DMS79 (cell line): ENCODE results near the gene COPB2.
"Not testable (repeated sequence)": the region's sequence is repeated elsewhere in the genome, so short reads cannot be mapped to it uniquely, and the experiment has no call there.

Experiments used
- DNase-seq: peaks from one replicate; lab custom pipeline; 2025; lab: John Stamatoyannopoulos, UW

COPB2 gene

GRCh38 chr3:139378587-139379241 is 10.7 kb downstream of the COPB2 start:
- DNase-seq, result peak; percentile 86

- no peak for DNase-seq
Measured at GRCh38 chr3:139377378-139377777, 12.1 kb downstream of the COPB2 start.

- no peak for DNase-seq
Measured at GRCh38 chr3:139374099-139374498, 15.3 kb downstream of the COPB2 start.

DNA sequence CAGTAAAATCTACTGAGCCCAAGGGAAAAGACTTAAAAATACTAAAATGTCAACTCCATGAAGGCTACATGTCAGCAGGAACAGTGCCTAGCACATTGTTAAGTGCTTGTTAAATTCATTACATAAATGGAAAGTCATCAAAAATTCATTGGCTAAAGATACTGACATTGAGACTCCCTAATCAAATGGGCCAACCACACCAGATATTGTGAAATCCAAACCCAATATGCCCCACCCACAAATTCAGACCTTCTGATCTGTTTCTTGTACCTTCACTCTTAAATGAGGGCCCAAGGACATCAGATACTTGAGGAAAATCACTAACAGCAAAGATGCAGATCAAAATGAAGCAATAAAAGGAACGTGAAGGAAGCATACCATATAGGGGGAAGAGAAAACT is 24.9 kb downstream of the COPB2 start:
- DNase-seq, result no peak

GRCh38 chr3:139361276-139361675 is 28.2 kb downstream of the COPB2 start:
- no peak for DNase-seq

DNA sequence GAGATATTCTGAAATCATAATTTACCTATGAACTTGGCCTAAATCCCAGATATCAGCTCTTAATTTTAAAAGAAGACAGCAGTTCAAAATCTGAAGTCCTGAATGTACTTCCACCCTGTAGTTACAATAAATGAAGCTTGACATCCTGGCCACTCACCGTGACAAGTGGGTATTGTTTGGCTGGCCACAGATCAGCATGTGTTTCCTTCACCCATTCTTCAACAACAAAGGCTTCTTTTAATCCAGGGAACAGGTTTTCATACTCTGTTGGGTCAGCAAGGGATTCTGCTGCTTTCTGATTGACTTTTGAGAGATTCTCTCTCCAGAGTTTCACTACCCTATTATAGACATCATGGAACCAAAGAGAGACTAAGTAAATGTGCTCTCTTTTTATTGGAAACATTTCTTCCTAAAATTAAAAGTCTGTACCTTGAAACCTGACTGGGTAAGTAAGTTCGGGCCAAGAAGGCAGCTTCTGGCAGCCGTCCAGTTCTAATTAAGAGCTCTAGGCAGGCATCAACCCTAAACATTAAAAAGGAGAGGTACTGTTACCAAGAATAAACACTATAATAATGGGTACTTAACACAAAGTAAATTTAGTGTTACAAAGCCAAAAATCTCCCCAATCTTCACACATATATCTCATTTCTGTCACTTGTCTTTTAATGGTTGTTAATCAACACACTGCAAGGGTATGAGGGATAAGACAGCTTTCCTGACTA is 30.4 kb downstream of the COPB2 start:
- DNase-seq, result peak; percentile 97

- no peak for DNase-seq
Measured at GRCh38 chr3:139357899-139358298, 31.5 kb downstream of the COPB2 start.

DNA sequence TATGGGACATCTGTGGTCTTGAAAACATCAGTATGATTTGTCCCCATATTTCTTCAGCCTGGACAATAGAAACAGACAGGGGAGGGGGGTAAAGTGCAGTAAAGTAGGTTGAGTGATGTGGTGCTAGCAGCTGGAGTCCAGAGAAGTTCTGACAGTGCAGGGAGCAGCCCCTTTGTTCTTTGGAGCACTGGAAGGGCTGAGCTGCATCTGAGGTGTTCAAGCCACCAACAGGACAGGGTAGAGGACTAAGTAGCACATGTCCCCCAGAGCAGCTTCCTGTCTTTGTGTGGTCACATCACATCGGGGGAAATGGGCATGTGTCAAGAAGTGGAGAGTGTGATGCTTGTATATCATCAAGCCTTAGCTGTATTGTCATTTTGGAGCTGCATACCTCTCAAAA is 33.6 kb downstream of the COPB2 start:
- DNase-seq, result no peak

DNA sequence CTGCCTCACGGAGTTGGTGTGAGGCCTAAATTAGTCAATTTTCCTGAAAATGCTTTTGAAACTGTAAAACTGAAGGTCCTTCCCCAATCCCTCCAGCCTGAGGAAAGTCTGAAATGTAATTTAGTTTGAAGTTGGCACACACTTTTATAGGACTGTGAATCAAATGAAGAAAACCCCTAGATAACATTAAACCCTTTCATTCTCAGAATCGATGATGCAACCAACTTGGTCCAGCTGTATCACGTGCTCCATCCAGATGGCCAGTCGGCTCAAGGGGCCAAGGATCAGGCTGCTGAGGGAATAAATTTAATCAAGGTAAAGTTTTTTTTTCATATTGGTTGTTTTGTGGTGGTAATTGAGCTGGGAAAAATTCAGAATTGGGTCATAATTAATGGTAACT is 34.0 kb downstream of the COPB2 start:
- DNase-seq, result no peak

GRCh38 chr3:139354661-139355060 is 34.8 kb downstream of the COPB2 start:
- no peak for DNase-seq

DNA sequence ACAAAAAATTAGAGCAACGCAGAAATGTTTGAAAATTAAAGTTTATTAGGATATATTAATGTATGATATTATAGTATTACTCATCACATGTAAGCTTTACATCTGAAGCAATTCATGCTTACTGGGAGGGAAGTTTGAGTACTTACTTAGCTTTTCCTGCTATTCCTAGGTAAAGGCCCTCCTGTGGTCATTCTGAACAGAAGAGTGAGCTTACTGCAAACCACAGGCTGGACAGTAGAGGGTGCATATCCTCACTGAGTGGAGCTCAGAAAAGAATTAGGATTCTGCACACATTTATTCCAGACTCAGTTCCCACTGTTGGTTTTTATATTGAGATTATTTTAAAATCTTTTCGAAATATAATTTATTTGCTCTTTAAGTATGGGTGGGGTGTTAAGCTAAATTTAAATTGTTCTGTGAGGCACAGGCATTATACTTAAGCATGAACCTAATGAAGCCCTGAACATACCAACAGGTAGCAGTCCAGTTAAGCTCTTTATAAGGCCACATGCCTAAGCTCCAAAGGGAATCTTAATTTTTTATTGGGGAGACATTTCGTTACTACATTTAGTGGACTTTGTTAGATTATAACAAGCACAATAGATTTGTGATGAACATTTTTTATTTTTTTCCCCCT is 35.4 kb downstream of the COPB2 start:
- DNase-seq, result no peak

- no peak for DNase-seq
Measured at GRCh38 chr3:139346771-139347170, 42.7 kb downstream of the COPB2 start.

DNA sequence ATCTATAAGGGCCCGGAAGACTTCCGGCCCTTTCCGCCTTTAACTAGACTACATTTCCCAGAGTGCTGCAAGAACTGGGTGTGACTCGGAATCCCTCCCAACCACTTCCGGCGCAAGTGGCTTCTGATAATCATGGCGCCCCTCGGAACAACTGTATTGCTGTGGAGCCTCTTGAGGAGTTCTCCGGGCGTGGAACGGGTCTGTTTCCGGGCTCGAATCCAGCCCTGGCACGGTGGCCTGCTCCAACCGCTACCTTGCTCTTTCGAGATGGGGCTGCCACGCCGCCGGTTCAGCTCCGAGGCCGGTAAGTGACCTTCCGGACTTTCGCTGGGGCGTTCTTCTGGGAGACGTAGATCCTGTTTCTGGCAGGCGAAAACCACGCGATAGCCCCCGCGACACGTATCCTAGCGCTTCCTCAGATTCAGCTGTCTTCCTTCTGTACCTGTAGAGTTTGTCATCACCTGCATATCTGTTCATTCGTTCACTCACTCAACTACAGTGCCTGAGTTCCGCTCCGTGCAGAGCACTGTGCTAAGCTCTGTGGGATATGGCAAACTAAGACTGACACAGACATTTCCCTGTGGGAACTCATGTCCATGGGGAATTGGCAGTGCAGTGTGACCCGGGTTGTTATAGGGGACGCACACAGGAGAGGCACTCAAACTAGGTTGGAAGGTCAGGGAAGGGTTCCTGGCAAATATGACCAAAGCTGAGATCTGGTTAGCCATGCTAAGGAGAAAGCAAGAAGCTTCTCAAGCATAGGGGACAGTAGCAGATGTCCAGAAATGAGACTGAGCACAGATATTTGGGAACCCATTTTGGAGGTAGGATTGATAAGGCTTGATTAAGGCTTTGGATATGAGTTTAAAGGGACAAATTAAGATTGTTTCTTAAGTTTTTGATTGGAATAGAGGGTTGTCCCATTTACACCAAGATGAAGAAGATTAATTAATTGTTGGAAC is 45.3 kb downstream of the COPB2 start, which contains the start of gene MRPS22:
Gene MRPS22, plus strand, starts transcription at position 126 of the 962 bp plus-strand sequence. Its CDS starts 7 bp downstream, at position 133.
- DNase-seq, result peak; percentile 77

GRCh38 chr3:139342054-139342453 is 47.4 kb downstream of the COPB2 start:
- no peak for DNase-seq

GRCh38 chr3:139340784-139341183 is 48.7 kb downstream of the COPB2 start:
- DNase-seq, result no peak

DNA sequence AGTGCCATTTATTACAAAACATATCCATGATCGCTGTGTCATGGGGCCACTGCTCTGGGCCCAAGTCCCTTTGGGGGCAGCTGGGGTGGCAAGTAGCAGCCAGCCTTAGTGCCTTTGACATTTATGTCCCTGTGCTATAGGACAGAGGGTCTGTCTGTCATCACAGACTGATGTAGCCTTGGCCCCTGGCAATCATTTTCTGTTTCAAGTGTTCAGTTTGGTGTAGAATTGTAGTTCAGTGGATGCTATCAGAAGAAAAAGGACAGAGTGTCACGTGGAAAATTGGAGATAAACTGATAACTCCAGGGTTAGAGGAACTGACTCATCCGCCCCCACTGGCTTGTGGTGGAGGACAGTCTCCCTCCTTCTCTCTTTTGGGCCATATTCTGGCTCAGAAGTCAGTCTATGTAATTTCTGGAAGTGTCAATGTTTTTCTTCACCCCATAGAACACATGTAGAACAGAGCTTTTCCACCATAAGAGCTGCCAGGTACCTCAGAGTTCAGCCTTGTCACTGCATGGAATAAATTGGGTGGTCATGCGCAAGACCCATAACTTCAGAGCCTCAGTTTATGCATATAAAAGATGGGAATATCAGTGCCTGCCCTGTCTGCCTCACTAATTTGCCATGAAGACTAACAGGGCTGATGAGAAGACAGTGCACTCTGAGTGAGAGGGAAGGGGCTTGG is 50.1 kb downstream of the COPB2 start:
- no peak for DNase-seq

- no peak for DNase-seq
Measured at GRCh38 chr3:139338405-139338804, 51.0 kb downstream of the COPB2 start.

GRCh38 chr3:139334675-139335074 is 54.8 kb downstream of the COPB2 start:
- DNase-seq, result not testable (repeated sequence)

- DNase-seq, result no peak
Measured at GRCh38 chr3:139332092-139332491, 57.4 kb downstream of the COPB2 start.

- peak; percentile 51 for DNase-seq
Measured at GRCh38 chr3:139329364-139329850, 60.0 kb downstream of the COPB2 start.

- DNase-seq, result no peak
Measured at GRCh38 chr3:139328356-139328755, 61.1 kb downstream of the COPB2 start.
